Right hindlimb (tissue), 1 donor: ENCODE results near the gene USP25.
"Not testable (repeated sequence)": the region's sequence is repeated elsewhere in the genome, so short reads cannot be mapped to it uniquely, and the experiment has no call there.

Experiments
- DNase-seq: peaks from one replicate; pipeline ENCODE4 v3.0.0-alpha.2; 2018

Gene USP25

DNA sequence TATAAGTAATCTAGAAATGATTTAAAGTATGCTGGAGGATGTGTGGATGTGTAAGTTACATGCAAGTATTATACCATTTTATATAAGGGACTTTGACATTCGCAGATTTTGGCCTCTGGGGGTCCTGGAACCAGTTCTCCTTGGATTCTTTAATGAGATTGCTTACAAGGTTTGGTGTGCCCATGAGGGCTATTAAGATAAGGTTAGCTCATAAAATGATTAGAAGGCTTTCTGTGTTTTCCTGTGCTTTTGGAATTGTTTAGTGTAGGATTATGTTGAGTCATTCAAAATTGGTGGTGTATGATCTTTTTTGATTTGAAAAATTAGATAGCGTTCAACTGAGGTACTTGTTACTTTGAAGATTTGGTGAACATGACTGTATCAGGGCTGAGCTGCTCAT lies 5.6 kb downstream of the USP25 start:
- DNase-seq = no peak

DNA sequence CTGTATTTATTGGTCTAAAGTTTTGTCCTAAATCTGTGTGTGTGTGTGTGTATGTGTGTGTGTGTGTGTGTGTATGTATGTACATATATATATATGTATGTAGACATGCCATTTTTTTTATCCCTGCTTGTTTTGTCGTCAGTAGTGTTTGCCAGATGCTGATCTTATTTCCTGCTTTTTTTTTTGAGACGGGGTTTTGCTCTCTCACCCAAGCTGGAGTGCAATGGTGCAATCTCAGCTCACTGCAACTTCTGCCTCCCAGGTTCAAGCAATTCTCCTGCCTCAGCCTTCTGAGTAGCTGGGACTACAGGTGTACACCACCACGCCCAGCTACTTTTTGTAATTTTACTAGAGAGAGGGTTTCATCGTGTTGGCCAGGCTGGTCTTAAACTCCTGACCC lies 6.1 kb downstream of the USP25 start:
- DNase-seq = not testable (repeated sequence)

DNA sequence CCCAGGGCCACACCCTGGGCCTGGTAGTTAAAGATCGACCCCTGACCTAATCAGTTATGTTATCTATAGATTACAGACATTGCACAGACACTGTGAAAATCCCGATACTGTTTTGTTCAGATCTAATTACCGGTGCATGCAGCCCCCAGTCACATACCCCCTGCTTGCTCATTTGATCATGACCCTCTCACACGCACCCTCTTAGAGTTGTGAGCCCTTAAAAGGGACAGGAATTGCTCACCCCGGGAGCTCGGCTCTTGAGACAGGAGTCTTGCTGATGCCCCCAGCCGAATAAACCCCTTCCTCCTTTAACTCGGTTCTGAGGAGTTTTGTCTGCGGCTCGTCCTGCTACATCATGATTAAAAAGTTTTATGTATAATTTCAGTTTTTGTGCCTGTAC lies 9.0 kb downstream of the USP25 start:
- not testable (repeated sequence) for DNase-seq

DNA sequence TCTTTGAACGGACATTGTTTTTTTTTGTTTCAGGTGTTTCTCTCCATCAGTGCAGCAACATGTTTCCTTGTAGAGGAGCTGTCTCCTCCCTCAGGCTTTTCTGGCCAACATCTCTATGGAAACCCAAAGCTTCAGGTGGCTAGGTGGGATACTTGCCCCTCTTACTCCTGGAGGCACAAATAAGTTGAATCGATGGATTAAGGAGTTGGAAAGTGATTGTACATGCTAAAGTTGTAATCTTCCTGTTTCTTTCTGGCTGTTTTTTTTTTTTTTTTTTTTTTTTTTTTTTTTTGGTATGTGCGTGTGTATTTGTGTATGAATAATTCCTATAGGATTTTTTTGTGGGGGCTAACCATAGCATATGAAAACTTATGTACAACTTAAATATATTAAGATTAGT lies 10.6 kb downstream of the USP25 start:
- no peak for DNase-seq

DNA sequence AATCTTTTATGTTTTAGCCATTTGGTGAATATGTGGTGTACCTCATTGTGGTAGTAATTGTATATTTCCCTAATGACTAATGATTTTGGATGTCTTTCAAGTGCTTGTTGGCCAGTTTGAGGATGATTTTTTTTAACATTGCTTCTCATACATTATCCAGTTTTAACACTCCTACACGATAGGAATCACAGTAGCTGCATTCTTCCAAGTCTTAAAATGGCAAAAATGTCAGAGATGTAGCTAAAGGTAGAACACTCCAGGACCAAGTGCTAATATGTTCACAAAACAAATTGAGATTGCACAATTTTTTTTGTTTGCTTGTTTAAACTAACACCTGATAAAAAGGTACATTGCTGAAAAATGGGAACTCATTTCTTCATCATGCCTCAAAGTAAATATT lies 11.7 kb downstream of the USP25 start:
- DNase-seq = no peak

DNA sequence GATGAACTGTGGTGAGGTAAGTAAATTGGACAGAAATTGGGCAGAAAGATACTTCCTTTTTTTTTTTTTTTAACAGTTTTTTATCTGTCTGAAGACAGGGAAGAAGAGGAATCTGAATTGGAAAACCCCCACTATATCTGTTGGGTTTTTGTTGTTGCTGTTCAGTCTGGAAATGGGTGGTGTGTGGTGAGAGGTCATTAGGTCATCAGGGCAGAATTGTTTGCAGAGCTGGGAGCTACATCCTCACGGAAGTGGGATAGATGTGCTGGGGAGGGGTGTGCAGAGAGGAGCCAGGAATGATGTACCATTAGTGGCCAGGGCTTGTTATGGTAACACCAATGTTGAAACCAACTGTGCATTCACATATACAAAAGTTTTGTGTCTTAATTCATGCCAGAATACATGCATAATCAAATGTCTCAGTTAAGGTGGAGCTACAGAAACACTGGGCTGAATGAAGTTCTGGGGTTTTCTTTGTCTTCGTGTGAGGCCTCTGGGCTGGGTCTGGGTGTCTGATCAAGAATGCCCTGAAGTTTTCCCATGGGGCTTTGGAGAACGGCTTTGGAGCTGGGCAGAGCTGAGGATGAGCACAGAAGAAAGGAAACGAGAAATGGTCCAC lies 12.4 kb downstream of the USP25 start:
- no peak for DNase-seq

- no peak for DNase-seq
Observed at GRCh38 chr21:15742694-15743093, 12.9 kb downstream of the USP25 start.

GRCh38 chr21:15743593-15743992 lies 13.8 kb downstream of the USP25 start:
- no peak for DNase-seq

DNA sequence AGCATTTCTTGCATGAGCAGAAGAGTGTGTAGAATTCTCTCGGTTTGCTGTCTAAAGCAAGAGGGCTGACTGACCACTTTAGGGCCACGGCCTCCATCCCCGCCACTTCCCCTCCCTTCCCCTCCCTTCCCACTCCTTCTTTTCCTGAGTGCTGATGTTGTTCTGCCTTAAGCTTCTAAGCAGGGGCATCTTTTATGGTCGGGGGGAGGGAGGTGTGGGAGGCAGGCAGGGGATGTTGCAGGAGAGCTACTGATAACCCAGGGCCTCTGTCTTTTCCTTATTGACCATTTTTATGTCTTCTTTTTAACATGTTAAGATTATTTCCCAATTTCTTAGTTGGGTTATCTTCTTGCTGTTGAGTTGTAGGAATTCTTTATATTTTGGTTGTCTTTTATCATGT lies 15.1 kb downstream of the USP25 start:
- DNase-seq = no peak

- DNase-seq = no peak
Observed at GRCh38 chr21:15748586-15748985, 18.8 kb downstream of the USP25 start.

- DNase-seq = no peak
Observed at GRCh38 chr21:15749082-15749860, 19.5 kb downstream of the USP25 start.

DNA sequence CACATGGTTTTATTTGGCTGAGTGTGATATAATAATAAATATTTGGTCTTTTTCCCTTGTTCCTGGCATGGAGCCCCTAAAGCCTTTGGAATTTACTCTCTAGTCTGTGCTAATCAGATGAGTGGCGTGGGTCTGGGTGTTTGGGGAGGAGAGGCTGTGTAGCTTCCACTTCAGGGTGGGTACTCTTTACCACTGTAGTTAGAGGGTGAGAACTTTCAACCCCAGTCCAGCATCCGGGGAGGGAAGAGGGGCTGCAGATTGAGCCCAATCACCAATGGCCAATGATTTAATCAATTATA lies 20.0 kb downstream of the USP25 start:
- no peak for DNase-seq

GRCh38 chr21:15751037-15751436 lies 21.3 kb downstream of the USP25 start:
- no peak for DNase-seq

- DNase-seq = no peak
Observed at GRCh38 chr21:15751546-15751945, 21.8 kb downstream of the USP25 start.

DNA sequence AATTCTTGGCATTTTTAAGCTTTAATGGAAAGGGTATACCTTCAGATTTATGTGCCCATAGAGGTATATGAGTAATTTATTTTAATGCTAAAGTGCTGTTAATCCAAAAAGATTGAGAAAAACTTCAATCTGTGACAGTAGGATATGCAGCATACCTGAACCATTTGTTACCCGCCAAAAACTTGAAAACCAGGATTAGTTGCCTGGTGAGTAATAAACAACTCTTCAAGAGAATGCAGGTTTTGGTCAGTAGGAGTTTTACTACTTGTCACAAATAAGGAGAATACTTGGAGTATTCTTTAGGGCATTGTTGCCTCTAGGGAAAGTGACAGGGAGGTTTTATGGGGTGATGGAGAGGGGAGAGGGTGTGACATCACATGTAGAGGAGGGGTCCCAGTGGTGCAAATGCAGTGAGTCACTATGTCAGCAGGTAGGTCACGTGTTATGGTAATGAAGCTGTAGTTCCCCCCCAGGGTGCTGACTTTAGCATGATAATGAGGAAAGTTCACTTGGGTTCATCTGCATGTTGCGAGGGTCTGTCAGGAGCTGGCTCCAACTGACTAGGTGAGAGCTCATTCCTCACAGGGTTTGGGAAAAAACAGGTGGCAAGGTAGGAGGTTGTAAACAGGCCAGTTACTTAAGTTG lies 23.1 kb downstream of the USP25 start:
- no peak for DNase-seq

DNA sequence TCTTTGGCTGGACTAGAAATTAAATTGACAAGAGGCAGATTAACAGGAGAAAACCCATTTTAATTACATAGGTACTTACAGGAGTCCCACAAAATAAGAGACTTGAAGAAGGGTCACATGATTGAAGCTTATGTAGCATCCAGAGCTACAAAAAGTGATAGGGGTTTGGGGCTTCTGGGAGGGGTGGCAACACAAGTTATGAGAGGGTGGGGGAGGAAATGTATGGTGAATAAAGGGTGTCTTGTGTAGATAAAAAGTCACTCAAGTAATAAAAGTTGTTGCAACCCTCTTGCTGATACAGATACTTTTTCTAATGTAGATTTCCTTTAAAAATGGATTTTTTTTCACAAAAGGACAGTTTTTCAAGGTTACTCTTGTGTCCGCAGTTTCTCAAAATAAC lies 24.0 kb downstream of the USP25 start:
- DNase-seq = no peak

DNA sequence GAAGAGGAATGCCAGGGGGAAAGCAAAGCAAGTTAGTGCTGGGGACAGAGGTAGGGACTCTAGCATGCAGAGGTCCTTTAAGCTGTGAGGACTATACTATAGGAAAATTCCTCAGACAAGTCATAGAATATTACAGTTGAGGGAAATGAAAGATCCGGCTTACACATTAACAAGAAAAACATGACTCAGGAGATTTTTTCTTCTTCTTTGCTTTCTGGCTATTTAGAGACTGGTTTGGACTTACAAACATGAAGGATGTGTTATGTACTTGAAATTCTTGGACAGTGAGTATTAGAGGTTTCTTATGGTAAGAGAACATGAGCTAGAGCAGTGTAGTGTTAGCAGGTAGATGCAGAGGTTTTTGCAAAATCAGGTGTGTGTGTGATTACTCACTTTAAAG lies 24.9 kb downstream of the USP25 start:
- no peak for DNase-seq

GRCh38 chr21:15755125-15755524 lies 25.3 kb downstream of the USP25 start:
- DNase-seq = no peak

DNA sequence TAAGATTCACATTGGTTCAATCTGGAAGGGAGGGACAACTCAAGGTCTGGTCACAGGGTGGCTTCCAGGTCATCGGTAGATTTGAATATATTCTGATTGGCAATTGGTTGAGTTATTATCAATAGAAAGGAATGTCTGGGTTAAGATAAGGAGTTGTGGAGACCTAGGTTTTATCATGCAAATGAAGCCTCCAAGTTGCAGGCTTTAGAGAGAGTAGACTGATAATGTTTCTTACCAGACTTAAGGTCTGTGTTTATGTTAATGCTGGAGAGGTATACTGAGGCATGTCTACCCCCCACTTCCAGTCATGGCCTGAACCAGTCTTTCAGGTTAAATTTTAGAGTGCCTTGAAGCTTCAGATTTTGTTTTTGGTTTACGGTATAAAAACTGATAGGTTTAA lies 29.7 kb downstream of the USP25 start:
- DNase-seq = no peak

GRCh38 chr21:15761507-15762100 lies 31.8 kb downstream of the USP25 start:
- no peak for DNase-seq

DNA sequence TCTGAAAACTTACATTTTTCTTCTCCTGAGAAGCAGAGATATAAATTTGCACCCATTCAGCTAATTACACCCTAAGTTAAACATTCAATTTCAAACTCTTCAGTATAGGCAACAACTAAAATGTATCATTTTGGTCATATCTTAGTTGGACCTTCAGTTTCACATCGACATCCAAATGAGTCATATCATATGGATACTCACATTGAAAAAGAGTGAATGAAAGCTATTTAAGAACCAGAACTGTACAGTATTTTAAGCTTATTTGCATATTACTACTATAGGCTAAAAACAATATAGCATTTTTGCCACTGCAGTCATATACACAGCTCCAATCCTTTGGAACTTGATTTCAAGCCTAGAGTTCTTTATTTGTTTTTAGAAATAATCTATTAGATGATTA lies 33.6 kb downstream of the USP25 start:
- DNase-seq = no peak

DNA sequence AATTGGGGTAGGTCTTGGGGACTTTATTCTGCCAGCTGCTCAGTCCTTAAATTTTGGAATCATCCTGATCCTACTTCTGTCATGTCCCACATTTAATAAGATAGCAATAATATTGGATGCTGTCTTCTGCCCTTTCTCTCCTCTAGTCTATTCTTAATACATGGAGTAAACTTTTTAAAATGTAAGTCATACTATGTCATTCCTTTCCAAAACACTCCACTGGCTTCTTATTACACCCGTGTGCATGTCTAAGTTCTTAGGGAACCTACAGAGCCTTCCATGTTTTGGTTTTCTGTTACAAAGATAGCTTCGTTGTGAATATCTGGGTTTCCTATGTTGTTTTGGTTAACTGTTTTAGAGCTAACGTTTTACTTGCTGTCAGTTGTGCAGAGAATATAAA lies 35.1 kb downstream of the USP25 start:
- DNase-seq = no peak

DNA sequence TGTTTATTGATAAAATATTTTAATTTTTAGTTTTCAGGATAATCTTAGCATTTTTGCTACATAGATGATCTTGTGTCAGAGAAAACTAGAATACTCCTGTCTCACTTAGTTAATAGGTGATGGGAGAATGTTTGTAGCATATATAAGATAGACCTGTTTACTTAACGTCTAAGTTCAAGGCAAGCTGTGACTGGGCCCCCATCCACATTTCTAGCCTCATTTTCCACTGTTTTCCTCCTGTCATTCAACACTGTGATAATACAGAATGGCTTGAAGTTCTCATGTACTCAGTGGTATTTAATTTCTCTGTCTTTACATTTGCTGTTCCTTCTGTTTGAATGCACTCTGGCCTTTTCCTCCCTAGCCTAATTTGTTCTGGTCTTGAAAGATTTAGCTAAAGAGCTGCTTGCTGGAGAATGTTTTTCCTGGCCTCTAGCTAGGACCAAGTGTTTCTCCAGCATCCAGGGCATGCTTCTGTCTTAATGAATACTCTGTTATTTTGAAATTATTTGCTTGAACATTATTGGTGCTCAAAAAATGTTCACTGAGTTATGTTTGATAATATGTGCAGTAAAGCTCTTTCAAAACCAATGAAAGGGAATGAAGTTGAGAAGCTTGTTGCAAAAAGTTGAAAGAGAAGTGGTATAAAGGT lies 37.3 kb downstream of the USP25 start:
- DNase-seq = no peak
